WTC11 (cell line): ENCODE measurements around the gene PRSS53. TPM values are rescaled to one million over a fixed set of nuclear protein-coding genes. Genes with fewer than 3 reads are reported as not detected.

Source experiments
- ATAC-seq: fragments of 200-7000 bp; cut with Tn5 transposase; 2 replicates; pipeline ENCODE4 v1.10.0; 2021; ENCODE audit warnings: mild to moderate bottlenecking, moderate library complexity
- CTCF ChIA-PET: fragments of 300-600 bp; sonication (Branson Sonifier 250); formaldehyde crosslinking; loops from one replicate; lab custom pipeline; 2021; ENCODE audit warnings: antibody characterized with exemption; lab: Charles Lee
- POLR2A ChIA-PET: fragments of 350-600 bp; sonication (Branson Sonifier 250); formaldehyde crosslinking; loops from one replicate; lab custom pipeline; 2021; ENCODE audit warnings: antibody characterized with exemption; lab: Charles Lee
- DNase-seq: peaks from one replicate; pipeline ENCODE4 v3.0.0; 2021; ENCODE audit warnings: low spot score
- H3K27ac Mint-ChIP-seq: 2 replicates; pipeline ENCODE4 v1.8.0; 2021; ENCODE audit warnings: mixed read lengths
- H3K27me3 Mint-ChIP-seq: 2 replicates; pipeline ENCODE4 v1.8.0; 2021; ENCODE audit warnings: low read depth, mild to moderate bottlenecking, moderate library complexity, mixed read lengths
- H3K36me3 Mint-ChIP-seq: 2 replicates; pipeline ENCODE4 v1.8.0; 2021; ENCODE audit warnings: mixed read lengths
- H3K4me1 Mint-ChIP-seq: 2 replicates; pipeline ENCODE4 v1.8.0; 2022; ENCODE audit warnings: mixed read lengths
- H3K4me3 Mint-ChIP-seq: 2 replicates; pipeline ENCODE4 v1.8.0; 2021; ENCODE audit warnings: mild to moderate bottlenecking, moderate library complexity, mixed read lengths
- H3K9me3 Mint-ChIP-seq: 2 replicates; pipeline ENCODE4 v1.8.0; 2021; ENCODE audit warnings: mixed read lengths
- ATF3 ChIP-seq: sonication (generic); formaldehyde crosslinking; conservative IDR thresholded peaks from 2 replicates; pipeline ENCODE4 v1.8.1; 2022; ENCODE audit warnings: mild to moderate bottlenecking, missing genetic modification reagents
- E2F1 ChIP-seq: sonication (generic); formaldehyde crosslinking; IDR thresholded peaks from 2 replicates; pipeline ENCODE4 v1.8.0; 2022; ENCODE audit warnings: mild to moderate bottlenecking, missing genetic modification reagents
- EMX1 ChIP-seq: fragments of 250-450 bp; sonication (Bioruptor Pico); IDR thresholded peaks from 2 replicates; pipeline ENCODE4 v1.8.0; 2021; ENCODE audit warnings: mild to moderate bottlenecking
- FOXK1 ChIP-seq: sonication (generic); formaldehyde crosslinking; IDR thresholded peaks from 2 replicates; pipeline ENCODE4 v1.8.0; 2022; ENCODE audit warnings: mild to moderate bottlenecking, moderate library complexity, missing genetic modification reagents
- FOXP1 ChIP-seq: sonication (generic); formaldehyde crosslinking; IDR thresholded peaks from 2 replicates; pipeline ENCODE4 v1.8.0; 2022; ENCODE audit warnings: missing genetic modification reagents, mild to moderate bottlenecking, moderate library complexity, borderline replicate concordance
- GABPB1 ChIP-seq: sonication (generic); formaldehyde crosslinking; IDR thresholded peaks from 2 replicates; pipeline ENCODE4 v1.8.1; 2023; ENCODE audit warnings: mild to moderate bottlenecking, missing genetic modification reagents
- GRHL2 ChIP-seq: fragments of 250-450 bp; sonication (Bioruptor Pico); IDR thresholded peaks from 2 replicates; pipeline ENCODE4 v1.8.0; 2022; ENCODE audit warnings: mild to moderate bottlenecking, moderate library complexity; ENCODE audit not compliant: insufficient replicate concordance, severe bottlenecking
- IRF2 ChIP-seq: sonication (generic); formaldehyde crosslinking; IDR thresholded peaks from 2 replicates; pipeline ENCODE4 v1.8.0; 2022; ENCODE audit warnings: low read depth, missing genetic modification reagents, borderline replicate concordance
- JAZF1 ChIP-seq: fragments of 250-450 bp; sonication (Bioruptor Pico); IDR thresholded peaks from 2 replicates; pipeline ENCODE4 v1.9.0; 2021; ENCODE audit warnings: moderate library complexity, mild to moderate bottlenecking, inconsistent platforms
- JUN ChIP-seq: sonication (generic); formaldehyde crosslinking; IDR thresholded peaks from 2 replicates; pipeline ENCODE4 v1.8.0; 2023; ENCODE audit warnings: mild to moderate bottlenecking, missing genetic modification reagents
- NFATC4 ChIP-seq: fragments of 250-450 bp; sonication (Bioruptor Pico); IDR thresholded peaks from 2 replicates; pipeline ENCODE4 v1.9.0; 2021; ENCODE audit warnings: mild to moderate bottlenecking
- NFE2L1 ChIP-seq: sonication (generic); formaldehyde crosslinking; IDR thresholded peaks from 2 replicates; pipeline ENCODE4 v1.8.1; 2023; ENCODE audit warnings: missing genetic modification reagents
- SMAD4 ChIP-seq: sonication (generic); formaldehyde crosslinking; IDR thresholded peaks from 2 replicates; pipeline ENCODE4 v1.8.0; 2022; ENCODE audit warnings: mild to moderate bottlenecking, missing genetic modification reagents
- TEAD4 ChIP-seq: sonication (generic); formaldehyde crosslinking; IDR thresholded peaks from 2 replicates; pipeline ENCODE4 v1.8.0; 2022; ENCODE audit warnings: mild to moderate bottlenecking, missing genetic modification reagents
- ZBTB21 ChIP-seq: sonication (generic); formaldehyde crosslinking; IDR thresholded peaks from 2 replicates; pipeline ENCODE4 v1.8.1; 2023; ENCODE audit warnings: mild to moderate bottlenecking, missing genetic modification reagents, borderline replicate concordance
- ZNF121 ChIP-seq: sonication (generic); formaldehyde crosslinking; IDR thresholded peaks from 2 replicates; pipeline ENCODE4 v1.8.0; 2023; ENCODE audit warnings: missing genetic modification reagents
- ZNF263 ChIP-seq: sonication (generic); formaldehyde crosslinking; IDR thresholded peaks from 2 replicates; pipeline ENCODE4 v1.8.1; 2022; ENCODE audit warnings: low read depth, mild to moderate bottlenecking, moderate library complexity, missing genetic modification reagents
- total RNA-seq: library from RNA; stranded (reverse); gene quantifications from 3 replicates; pipeline ENCODE4 v1.2.3, GENCODE V29; 2021
- TF ChIP-seq, protein P1 (sequence below): fragments of 250-450 bp; sonication (Bioruptor Pico); IDR thresholded peaks from 2 replicates; pipeline ENCODE4 v1.9.0; 2021; ENCODE audit warnings: moderate library complexity, mild to moderate bottlenecking, inconsistent platforms, borderline replicate concordance
- TF ChIP-seq, protein P2 (sequence below): sonication (generic); formaldehyde crosslinking; IDR thresholded peaks from 2 replicates; pipeline ENCODE4 v1.8.0; 2022; ENCODE audit warnings: mild to moderate bottlenecking, missing genetic modification reagents
- TF ChIP-seq, protein P3 (sequence below): sonication (generic); formaldehyde crosslinking; IDR thresholded peaks from 2 replicates; pipeline ENCODE4 v1.8.0; 2022; ENCODE audit warnings: mild to moderate bottlenecking, missing genetic modification reagents
- TF ChIP-seq, protein P4 (sequence below): sonication (generic); formaldehyde crosslinking; IDR thresholded peaks from 2 replicates; pipeline ENCODE4 v1.8.0; 2023; ENCODE audit warnings: mild to moderate bottlenecking, missing genetic modification reagents

PRSS53 gene
- total RNA-seq, 1 experiment from 2014 or later = 4.9 TPM

GRCh38 chr16:31094424-31095120, 5.8 kb upstream of the PRSS53 start, which contains the start of gene VKORC1 (continued):
- TF ChIP-seq JUN (peak; percentile 79), GRHL2 (no peak), FOXP1 (CRISPR knock-in tag) (peak; percentile 83; the same call in 1 of the 2 replicates), IRF2 (no peak)
- TF ChIP-seq, protein P1, sequence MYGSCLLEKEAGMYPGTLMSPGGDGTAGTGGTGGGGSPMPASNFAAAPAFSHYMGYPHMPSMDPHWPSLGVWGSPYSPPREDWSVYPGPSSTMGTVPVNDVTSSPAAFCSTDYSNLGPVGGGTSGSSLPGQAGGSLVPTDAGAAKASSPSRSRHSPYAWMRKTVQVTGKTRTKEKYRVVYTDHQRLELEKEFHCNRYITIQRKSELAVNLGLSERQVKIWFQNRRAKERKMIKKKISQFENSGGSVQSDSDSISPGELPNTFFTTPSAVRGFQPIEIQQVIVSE = no peak
- TF ChIP-seq, protein P2, sequence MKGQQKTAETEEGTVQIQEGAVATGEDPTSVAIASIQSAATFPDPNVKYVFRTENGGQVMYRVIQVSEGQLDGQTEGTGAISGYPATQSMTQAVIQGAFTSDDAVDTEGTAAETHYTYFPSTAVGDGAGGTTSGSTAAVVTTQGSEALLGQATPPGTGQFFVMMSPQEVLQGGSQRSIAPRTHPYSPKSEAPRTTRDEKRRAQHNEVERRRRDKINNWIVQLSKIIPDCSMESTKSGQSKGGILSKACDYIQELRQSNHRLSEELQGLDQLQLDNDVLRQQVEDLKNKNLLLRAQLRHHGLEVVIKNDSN = peak; percentile 48; the same call in 1 of the 2 replicates
- TF ChIP-seq, protein P3, sequence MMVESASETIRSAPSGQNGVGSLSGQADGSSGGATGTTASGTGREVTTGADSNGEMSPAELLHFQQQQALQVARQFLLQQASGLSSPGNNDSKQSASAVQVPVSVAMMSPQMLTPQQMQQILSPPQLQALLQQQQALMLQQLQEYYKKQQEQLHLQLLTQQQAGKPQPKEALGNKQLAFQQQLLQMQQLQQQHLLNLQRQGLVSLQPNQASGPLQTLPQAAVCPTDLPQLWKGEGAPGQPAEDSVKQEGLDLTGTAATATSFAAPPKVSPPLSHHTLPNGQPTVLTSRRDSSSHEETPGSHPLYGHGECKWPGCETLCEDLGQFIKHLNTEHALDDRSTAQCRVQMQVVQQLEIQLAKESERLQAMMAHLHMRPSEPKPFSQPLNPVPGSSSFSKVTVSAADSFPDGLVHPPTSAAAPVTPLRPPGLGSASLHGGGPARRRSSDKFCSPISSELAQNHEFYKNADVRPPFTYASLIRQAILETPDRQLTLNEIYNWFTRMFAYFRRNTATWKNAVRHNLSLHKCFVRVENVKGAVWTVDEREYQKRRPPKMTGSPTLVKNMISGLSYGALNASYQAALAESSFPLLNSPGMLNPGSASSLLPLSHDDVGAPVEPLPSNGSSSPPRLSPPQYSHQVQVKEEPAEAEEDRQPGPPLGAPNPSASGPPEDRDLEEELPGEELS (CRISPR knock-in tag) = 0 out of 2 replicates have a peak, but pooled peaks have one; percentile 30

GRCh38 chr16:31094088-31094423, 5.3 kb upstream of the PRSS53 start:
- POLR2A ChIA-PET = interaction anchor here (0.8 kb wide), 1 partner anchor 20 kb away, joined by 3 read pairs; the partner anchor contains the start of genes ZNF646 and ZNF668
- DNase-seq (peak; percentile 32), ATAC-seq (peak; percentile 2; the same call in 1 of the 2 replicates)
- Mint-ChIP-seq H3K4me1 (peaks cover 14% of the 10 kb centered on the region), H3K4me3 (peak overlapping the region; percentile 87), H3K27ac (peak overlapping the region; percentile 84; the same call in 1 of the 2 replicates), H3K9me3 (0 out of 2 replicates have a peak, but pooled peaks cover 4% of the 10 kb centered on the region), H3K36me3 (peaks cover 12% of the 10 kb centered on the region), H3K27me3 (peaks cover 2% of the 10 kb centered on the region; the same call in 1 of the 2 replicates)
- TF ChIP-seq JAZF1 (CRISPR knock-in tag) (no peak), FOXK1 (CRISPR knock-in tag) (no peak), TEAD4 (CRISPR knock-in tag) (0 out of 2 replicates have a peak, but pooled peaks have one; percentile 44), SMAD4 (CRISPR knock-in tag) (peak; percentile 48; the same call in 1 of the 2 replicates), ATF3 (CRISPR knock-in tag) (no peak), NFATC4 (CRISPR knock-in tag) (no peak), GABPB1 (CRISPR knock-in tag) (no peak), ZNF121 (CRISPR knock-in tag) (no peak), NFE2L1 (peak; percentile 58; the same call in 1 of the 2 replicates), ZBTB21 (CRISPR knock-in tag) (no peak), IRF2 (no peak)
- TF ChIP-seq, protein P1 = no peak
- CTCF ChIA-PET = interaction anchor here (0.6 to 3.2 kb wide), 7 partner anchors 13 to 166 kb away, joined by 3 to 24 read pairs (median 5); partner anchors contain the start of genes HSD3B7, ZNF646 and ZNF668

GRCh38 chr16:31093132-31093703, 4.5 kb upstream of the PRSS53 start:
- 0 out of 2 replicates have a peak, but pooled peaks cover 4% of the 10 kb centered on the region for H3K9me3 Mint-ChIP-seq
- H3K27me3 Mint-ChIP-seq = peaks cover 1% of the 10 kb centered on the region; the same call in 1 of the 2 replicates
- ATAC-seq (peak; percentile 14), DNase-seq (peak; percentile 46)
- CTCF ChIA-PET = interaction anchor here (0.6 to 3.2 kb wide), 11 partner anchors 19 to 240 kb away, joined by 3 to 24 read pairs (median 3); partner anchors contain the start of genes HSD3B7, KAT8, ZNF646 and ZNF668
- POLR2A ChIA-PET = interaction anchor here (0.6 to 1.6 kb wide), 3 partner anchors 19 to 63 kb away, joined by 3 to 5 read pairs (median 4); partner anchors contain the start of genes KAT8, ZNF646 and ZNF668
- H3K4me1 Mint-ChIP-seq = peaks cover 14% of the 10 kb centered on the region
- H3K36me3 Mint-ChIP-seq = peaks cover 12% of the 10 kb centered on the region
- no peak overlapping the region for H3K27ac Mint-ChIP-seq
- peak overlapping the region; percentile 87 for H3K4me3 Mint-ChIP-seq
- TF ChIP-seq E2F1 (CRISPR knock-in tag) (no peak), ZNF263 (CRISPR knock-in tag) (no peak), EMX1 (no peak)
- TF ChIP-seq, protein P1 = no peak
- TF ChIP-seq, protein P4, sequence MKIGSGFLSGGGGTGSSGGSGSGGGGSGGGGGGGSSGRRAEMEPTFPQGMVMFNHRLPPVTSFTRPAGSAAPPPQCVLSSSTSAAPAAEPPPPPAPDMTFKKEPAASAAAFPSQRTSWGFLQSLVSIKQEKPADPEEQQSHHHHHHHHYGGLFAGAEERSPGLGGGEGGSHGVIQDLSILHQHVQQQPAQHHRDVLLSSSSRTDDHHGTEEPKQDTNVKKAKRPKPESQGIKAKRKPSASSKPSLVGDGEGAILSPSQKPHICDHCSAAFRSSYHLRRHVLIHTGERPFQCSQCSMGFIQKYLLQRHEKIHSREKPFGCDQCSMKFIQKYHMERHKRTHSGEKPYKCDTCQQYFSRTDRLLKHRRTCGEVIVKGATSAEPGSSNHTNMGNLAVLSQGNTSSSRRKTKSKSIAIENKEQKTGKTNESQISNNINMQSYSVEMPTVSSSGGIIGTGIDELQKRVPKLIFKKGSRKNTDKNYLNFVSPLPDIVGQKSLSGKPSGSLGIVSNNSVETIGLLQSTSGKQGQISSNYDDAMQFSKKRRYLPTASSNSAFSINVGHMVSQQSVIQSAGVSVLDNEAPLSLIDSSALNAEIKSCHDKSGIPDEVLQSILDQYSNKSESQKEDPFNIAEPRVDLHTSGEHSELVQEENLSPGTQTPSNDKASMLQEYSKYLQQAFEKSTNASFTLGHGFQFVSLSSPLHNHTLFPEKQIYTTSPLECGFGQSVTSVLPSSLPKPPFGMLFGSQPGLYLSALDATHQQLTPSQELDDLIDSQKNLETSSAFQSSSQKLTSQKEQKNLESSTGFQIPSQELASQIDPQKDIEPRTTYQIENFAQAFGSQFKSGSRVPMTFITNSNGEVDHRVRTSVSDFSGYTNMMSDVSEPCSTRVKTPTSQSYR (CRISPR knock-in tag) = no peak
